NK-92 (cell line): ENCODE data around the gene CRYBB1.

ENCODE experiments used
- DNase-seq: peaks from one replicate; lab custom pipeline; 2025; ENCODE audit not compliant: unreplicated experiment; lab: John Stamatoyannopoulos, UW

The CRYBB1 gene

GRCh38 chr22:26556904-26557303, 60.9 kb downstream of the CRYBB1 start:
- DNase-seq, result no peak

GRCh38 chr22:26555478-26555877, 62.3 kb downstream of the CRYBB1 start:
- DNase-seq, result no peak

- DNase-seq, result no peak
Measured at GRCh38 chr22:26554956-26555355, 62.9 kb downstream of the CRYBB1 start.

- no peak for DNase-seq
Measured at GRCh38 chr22:26553056-26553752, 64.6 kb downstream of the CRYBB1 start.

GRCh38 chr22:26552466-26552865, 65.4 kb downstream of the CRYBB1 start:
- DNase-seq, result no peak

GRCh38 chr22:26551568-26551967, 66.3 kb downstream of the CRYBB1 start:
- DNase-seq, result no peak

- DNase-seq, result no peak
Measured at GRCh38 chr22:26550498-26551033, 67.3 kb downstream of the CRYBB1 start.

GRCh38 chr22:26549902-26550497, 67.8 kb downstream of the CRYBB1 start:
- no peak for DNase-seq
